Measurements from ENCODE around the gene KLHDC10.
A peak's percentile ranks its signal among the peaks of the same experiment; 100 is the strongest.
"Not testable (repeated sequence)": the region's sequence is repeated elsewhere in the genome, so short reads cannot be mapped to it uniquely, and the experiment has no call there.

The KLHDC10 gene

DNA sequence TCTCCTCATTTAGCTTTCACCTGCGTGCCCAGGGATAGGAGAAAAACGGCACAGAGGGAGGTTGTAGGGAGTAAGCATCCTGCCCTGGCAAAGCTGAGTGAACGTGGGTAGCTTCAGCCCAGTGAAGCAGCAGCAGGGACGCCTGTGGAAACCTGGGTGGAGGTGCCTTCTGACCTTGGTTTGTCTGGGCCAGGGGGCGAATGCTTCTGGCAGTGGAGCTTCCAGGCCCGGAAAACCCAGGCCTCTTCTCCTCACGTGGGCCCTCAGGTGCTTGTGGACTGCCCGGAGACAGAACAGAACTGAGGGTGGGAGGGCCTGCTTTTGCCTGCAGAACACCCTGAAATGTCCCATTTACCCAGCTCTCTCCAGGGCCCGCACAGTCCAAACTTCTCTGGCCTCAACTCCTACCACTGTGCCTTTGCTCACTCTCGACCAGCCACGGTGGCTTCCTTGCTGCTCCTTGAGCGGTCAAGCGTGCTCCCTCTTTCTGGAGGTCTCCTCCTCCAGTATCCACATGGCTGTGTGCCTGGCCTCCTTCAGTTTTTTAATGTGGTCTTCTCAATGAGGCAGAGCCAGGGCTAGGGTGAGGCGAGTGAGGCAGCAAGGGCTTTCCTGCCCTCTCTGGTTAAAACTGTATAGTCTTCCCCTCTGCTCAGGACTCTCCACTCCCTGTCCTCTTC lies 72.5 kb downstream of the KLHDC10 start:
- no peak for DNase-seq

DNA sequence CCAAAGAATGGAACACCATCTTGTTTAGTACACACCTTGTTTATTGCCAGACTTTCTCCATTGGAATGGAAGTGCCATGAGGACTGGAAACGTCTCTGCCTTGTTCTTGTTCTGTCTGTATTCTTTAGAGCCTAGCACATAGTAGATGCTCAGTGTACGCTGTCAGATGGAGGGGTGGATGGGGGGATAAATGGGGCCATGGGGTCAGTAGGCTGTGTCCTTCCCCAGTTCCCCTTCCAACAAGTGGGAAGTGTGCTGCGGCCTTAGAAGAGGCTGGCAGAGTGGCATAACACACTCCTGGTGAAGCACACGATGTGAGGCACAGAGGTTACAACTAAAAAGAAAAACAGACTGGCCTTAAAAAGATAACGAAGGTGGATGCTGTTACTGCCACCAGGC lies 73.0 kb downstream of the KLHDC10 start:
- no peak for DNase-seq

GRCh38 chr7:130143986-130144311 lies 73.6 kb downstream of the KLHDC10 start:
- DNase-seq = no peak

- DNase-seq = no peak
These were observed 74.2 kb downstream of the KLHDC10 start for GRCh38 chr7:130144312-130145171.

- DNase-seq = no peak
These were observed 75.2 kb downstream of the KLHDC10 start for GRCh38 chr7:130145424-130146100.

DNA sequence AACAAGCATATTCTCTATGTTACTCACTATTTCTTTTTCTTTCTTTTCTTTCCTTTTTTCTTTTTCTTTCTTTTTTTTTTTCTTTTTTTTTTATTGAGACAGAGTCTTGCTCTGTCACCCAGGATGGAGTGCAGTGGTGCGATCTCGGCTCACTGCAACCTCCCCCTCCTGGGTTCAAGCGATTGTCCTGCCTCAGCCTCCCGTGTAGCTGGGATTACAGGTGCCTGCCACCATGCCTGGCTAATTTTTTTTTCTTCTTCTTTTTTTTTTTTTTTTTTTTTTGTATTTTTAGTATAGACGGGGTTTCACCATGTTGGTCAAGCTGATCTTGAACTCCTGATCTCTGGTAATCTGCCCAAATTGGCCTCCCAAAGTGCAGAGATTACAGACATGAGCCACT lies 75.8 kb downstream of the KLHDC10 start:
- DNase-seq = not testable (repeated sequence)

DNA sequence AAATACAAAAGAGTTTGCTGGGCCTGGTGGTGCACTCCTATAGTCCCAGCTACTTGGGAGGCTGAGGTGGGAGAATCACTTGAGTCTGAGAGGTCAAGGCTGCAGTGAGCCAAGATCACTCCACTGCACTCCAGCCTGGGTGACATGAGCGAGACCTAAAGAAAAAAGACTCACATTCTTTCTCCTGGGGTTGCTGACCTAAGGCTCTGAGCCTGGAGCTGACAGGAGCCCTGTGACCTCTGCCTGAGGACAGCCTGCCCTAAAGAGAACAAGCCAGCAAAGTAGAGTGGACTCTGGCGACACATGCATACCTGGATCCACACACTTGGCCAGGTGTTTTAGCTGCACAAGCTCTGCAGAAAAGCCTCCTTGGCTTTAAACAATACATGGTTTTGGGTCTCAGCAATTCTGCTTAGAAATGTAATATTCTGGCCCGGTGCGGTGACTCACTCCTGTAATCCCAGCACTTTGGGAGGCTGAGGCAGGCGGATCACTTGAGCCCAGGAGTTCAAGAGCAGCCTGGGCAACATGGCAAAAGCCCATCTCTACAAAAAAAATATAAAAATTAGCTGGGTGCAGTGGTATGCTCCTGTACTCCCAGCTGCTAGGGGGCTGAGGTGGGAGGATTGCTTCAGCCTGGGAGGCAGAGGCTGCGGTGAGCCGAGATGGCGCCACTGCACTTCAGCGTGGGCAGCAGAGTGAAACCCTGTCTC lies 76.5 kb downstream of the KLHDC10 start:
- DNase-seq = no peak

GRCh38 chr7:130147710-130148325 lies 77.5 kb downstream of the KLHDC10 start:
- no peak for DNase-seq

GRCh38 chr7:130148561-130148960 lies 78.2 kb downstream of the KLHDC10 start:
- DNase-seq = no peak

- DNase-seq = peak; percentile 73
These were observed 79.2 kb downstream of the KLHDC10 start for GRCh38 chr7:130149281-130150139.

GRCh38 chr7:130150587-130150986 lies 80.3 kb downstream of the KLHDC10 start:
- no peak for DNase-seq

- DNase-seq = no peak
These were observed 81.5 kb downstream of the KLHDC10 start for GRCh38 chr7:130151591-130152492.

- DNase-seq = no peak
These were observed 82.3 kb downstream of the KLHDC10 start for GRCh38 chr7:130152493-130153210.

- DNase-seq = no peak
These were observed 83.0 kb downstream of the KLHDC10 start for GRCh38 chr7:130153211-130153908.

- DNase-seq = no peak
These were observed 83.8 kb downstream of the KLHDC10 start for GRCh38 chr7:130154131-130154500.

- peak; percentile 49 for DNase-seq
These were observed 84.4 kb downstream of the KLHDC10 start for GRCh38 chr7:130154501-130155317.

DNA sequence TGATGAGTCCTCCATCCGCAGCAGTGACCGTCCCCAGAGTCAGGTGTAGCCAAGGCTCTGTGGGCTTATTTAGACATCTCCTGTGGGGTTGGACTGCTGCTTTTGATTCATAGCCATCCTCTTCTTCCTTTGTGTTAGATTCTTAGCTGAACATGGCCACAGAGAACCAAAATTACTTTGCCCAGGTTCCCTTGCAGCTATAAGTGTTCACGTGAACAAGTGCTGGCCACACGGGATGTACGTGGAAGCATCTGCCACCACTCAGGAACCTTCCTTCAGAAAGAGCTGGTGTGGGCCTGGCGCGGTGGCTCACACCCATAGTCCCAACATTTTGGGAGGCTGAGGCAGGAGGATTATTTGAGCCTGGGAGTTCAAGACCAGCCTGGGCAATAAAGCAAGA lies 85.8 kb downstream of the KLHDC10 start:
- DNase-seq = no peak

DNA sequence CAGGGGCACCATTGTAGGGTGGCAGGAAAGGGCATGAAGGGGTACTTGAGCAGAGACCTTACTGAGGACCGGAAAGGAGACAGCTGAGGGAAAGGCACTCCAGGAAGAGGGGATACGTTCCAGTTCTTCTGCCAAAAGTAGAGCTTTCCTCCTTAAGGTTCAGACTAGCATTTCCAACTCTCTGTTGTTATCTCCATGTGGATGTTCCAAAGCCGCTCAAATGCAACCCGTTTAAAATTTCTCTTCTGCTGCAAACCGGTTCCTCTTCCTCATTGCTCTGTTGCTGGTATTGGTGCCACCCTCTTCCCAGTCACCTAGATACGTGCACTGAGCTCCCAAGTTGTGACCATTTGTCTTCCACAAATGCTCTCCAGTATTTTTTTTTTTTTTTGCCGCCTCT lies 87.4 kb downstream of the KLHDC10 start:
- no peak for DNase-seq
